GM18517 (cell line): ENCODE results near the gene CD34.

Source experiments
- ATAC-seq: cut with Tn5 transposase; IDR thresholded peaks from one replicate; pipeline ENCODE4 v1.9.1; 2021; ENCODE audit warnings: mild to moderate bottlenecking, moderate library complexity; ENCODE audit not compliant: unreplicated experiment

Gene CD34

GRCh38 chr1:207901041-207901653, 9.8 kb downstream of the CD34 start:
- ATAC-seq, result no peak

GRCh38 chr1:207898836-207899235, 12.1 kb downstream of the CD34 start:
- ATAC-seq, result no peak

GRCh38 chr1:207898260-207898659, 12.7 kb downstream of the CD34 start:
- ATAC-seq, result no peak

GRCh38 chr1:207897188-207897587, 13.7 kb downstream of the CD34 start:
- no peak for ATAC-seq

GRCh38 chr1:207896547-207896946, 14.4 kb downstream of the CD34 start:
- no peak for ATAC-seq

- no peak for ATAC-seq
Measured at GRCh38 chr1:207894704-207895103, 16.2 kb downstream of the CD34 start.

- ATAC-seq, result no peak
Measured at GRCh38 chr1:207893737-207894582, 17.0 kb downstream of the CD34 start.

GRCh38 chr1:207892764-207893163, 18.2 kb downstream of the CD34 start:
- no peak for ATAC-seq

- ATAC-seq, result no peak
Measured at GRCh38 chr1:207891148-207891547, 19.8 kb downstream of the CD34 start.

GRCh38 chr1:207890136-207890738, 20.7 kb downstream of the CD34 start:
- no peak for ATAC-seq

- no peak for ATAC-seq
Measured at GRCh38 chr1:207888652-207889051, 22.3 kb downstream of the CD34 start.

GRCh38 chr1:207887542-207888201, 23.3 kb downstream of the CD34 start:
- ATAC-seq, result no peak

- ATAC-seq, result no peak
Measured at GRCh38 chr1:207886227-207886626, 24.7 kb downstream of the CD34 start.

GRCh38 chr1:207885129-207886032, 25.5 kb downstream of the CD34 start:
- no peak for ATAC-seq

- ATAC-seq, result no peak
Measured at GRCh38 chr1:207884266-207885029, 26.5 kb downstream of the CD34 start.

- peak; percentile 21 for ATAC-seq
Measured at GRCh38 chr1:207883660-207884250, 27.2 kb downstream of the CD34 start.

- peak; percentile 73 for ATAC-seq
Measured at GRCh38 chr1:207883104-207883651, 27.7 kb downstream of the CD34 start.

GRCh38 chr1:207882692-207883091, 28.2 kb downstream of the CD34 start:
- no peak for ATAC-seq

- ATAC-seq, result no peak
Measured at GRCh38 chr1:207878939-207879338, 32.0 kb downstream of the CD34 start.
